NCI-H510A treated with DMSO at 0.1 percent for 48 hours (cell line): ENCODE results near the gene COL26A1.
"Not testable (repeated sequence)": the region's sequence is repeated elsewhere in the genome, so short reads cannot be mapped to it uniquely, and the experiment has no call there.

Experiments used
- DNase-seq: peaks from one replicate; lab custom pipeline; 2025; lab: John Stamatoyannopoulos, UW

The COL26A1 gene

GRCh38 chr7:101496017-101496416 is 133.3 kb downstream of the COL26A1 start:
- DNase-seq: no peak

- no peak for DNase-seq
Measured at GRCh38 chr7:101501351-101501750, 138.7 kb downstream of the COL26A1 start.

- no peak for DNase-seq
Measured at GRCh38 chr7:101502466-101503098, 139.9 kb downstream of the COL26A1 start.

GRCh38 chr7:101505510-101505909 is 142.8 kb downstream of the COL26A1 start:
- not testable (repeated sequence) for DNase-seq

DNA sequence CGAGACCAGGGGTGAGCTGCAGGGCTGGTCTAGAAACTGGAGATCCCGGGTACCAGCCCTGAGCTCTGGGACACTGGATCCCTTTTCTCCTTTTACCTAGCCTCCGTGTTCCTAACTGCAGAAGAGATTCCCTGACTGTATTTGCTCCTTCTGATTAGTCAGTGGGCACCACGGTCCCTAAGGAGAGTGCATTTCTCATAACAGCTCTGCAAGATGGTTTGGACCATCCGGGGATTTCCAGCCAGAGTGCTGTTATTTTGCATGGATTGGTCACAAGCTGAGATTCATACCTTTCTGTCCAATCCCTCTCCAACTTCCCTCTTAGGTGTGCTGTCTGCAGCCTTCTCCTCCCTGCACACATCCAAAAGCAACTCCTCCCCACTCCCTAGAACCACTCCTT is 143.9 kb downstream of the COL26A1 start:
- no peak for DNase-seq

- no peak for DNase-seq
Measured at GRCh38 chr7:101507327-101507726, 144.7 kb downstream of the COL26A1 start.

GRCh38 chr7:101507791-101508252 is 145.1 kb downstream of the COL26A1 start:
- DNase-seq: peak; percentile 3

GRCh38 chr7:101510297-101510696 is 147.6 kb downstream of the COL26A1 start:
- DNase-seq: no peak

DNA sequence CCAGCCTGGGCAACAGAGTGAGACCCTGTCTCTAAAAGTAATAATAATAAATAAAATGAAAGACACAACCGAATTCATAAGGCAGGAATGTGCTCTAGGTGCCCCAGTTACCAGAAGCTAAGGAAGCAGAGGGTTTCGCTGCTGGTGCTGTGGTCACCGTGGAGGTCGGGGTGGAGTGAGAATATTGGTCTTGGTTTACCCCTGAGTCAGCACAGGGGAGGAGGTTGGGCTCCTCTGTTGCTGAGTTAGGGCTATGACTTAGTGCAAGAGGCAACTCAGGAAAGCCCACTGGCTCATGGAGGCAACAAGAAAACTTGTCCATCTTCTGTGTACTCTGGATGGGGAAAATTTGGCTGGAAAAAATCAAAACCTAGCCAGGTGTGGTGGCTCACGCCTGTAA is 149.3 kb downstream of the COL26A1 start:
- no peak for DNase-seq

- no peak for DNase-seq
Measured at GRCh38 chr7:101516851-101517250, 154.2 kb downstream of the COL26A1 start.

- DNase-seq: no peak
Measured at GRCh38 chr7:101517304-101517703, 154.6 kb downstream of the COL26A1 start.

DNA sequence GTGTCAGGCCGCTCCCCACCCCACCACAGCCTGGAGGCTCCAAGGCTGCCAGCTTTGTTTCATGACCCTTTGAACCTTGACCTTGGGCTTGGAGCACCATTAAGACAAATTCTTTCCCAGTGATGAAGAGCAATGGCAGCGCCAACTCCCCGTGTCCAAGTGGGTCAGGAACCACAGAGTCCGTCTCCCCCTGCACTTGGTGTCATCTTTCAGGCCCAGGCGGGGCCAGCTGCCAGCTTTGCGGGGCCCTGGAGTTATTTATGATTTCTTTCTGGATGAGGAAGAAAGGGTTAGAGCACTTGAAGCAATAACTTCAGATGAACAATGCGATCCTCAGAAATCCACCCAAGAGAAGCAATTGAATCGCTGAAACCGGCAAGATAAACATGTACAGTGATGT is 155.7 kb downstream of the COL26A1 start:
- no peak for DNase-seq

- no peak for DNase-seq
Measured at GRCh38 chr7:101519324-101520023, 156.8 kb downstream of the COL26A1 start.

GRCh38 chr7:101521430-101521925 is 158.8 kb downstream of the COL26A1 start:
- no peak for DNase-seq

GRCh38 chr7:101522021-101522420 is 159.3 kb downstream of the COL26A1 start:
- DNase-seq: no peak

DNA sequence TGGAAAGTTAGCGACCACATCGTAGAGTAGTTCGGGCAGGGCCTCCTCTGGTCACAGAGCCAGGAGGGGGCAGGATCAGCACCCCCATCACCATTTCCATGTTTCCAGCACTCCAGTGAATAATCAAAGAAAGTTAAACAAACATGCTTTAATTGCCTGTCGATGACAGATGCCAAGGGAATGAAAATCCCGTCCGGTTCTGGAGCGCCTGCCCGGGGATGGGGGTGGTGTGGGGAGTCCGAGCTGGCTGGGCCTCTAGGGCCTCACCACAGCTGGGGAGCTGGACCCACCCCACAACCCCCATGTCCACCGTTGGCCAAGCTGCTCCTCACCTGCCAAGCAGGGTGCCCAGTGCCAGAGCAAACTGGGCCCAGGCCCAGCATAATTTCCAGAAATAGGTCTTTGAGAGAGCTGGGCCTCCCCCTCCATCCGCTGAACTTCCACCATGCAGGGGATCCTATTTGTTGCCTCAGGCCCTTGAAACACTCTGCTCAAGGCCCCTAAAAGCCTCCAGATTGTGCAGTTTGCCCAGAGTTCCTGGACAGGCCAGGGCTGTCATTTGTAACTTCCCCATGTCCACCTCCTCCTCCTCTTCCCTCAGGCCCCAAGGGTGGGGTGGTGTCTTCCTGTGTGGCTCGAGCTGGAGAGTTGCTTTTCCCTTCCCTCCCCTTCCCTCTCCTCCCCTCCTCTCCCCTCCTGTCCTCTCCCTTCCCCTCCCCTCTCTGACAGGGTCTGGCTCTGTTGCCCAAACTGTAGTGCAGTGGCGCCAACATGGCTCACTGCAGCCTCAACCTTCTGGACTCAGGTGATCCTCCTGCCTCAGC is 165.4 kb downstream of the COL26A1 start:
- no peak for DNase-seq

- no peak for DNase-seq
Measured at GRCh38 chr7:101529560-101529959, 166.9 kb downstream of the COL26A1 start.

- no peak for DNase-seq
Measured at GRCh38 chr7:101531726-101532357, 169.2 kb downstream of the COL26A1 start.

- no peak for DNase-seq
Measured at GRCh38 chr7:101532400-101533102, 169.9 kb downstream of the COL26A1 start.

DNA sequence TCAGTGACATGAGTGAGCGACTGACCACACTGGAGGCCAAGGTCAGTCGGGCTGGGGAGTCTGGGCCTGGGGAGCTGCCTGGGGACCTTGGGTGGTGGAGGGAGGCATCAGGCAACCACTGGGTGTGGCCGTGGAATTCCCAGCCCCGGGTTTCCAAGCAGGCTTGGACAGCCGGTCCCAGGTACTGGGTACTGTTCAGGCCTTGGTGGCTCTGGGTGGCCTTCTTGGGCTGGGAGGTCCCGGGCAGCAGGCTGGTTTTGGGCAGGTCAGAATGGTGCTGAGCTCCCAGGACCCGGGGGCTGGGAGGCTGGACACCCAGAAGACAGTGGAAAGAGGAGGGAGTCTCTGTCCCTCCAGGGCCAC is 170.4 kb downstream of the COL26A1 start:
- no peak for DNase-seq

GRCh38 chr7:101534015-101534803 is 171.5 kb downstream of the COL26A1 start:
- DNase-seq: no peak
